ENCODE results near the gene PKD2L1.

GRCh38 chr10:100347568-100348195, 17.7 kb upstream of the PKD2L1 start:
- TF ChIP-seq TAF1 (IDR thresholded peaks at IDR 0.05; ENCODE audit: low read depth) (no peak), EP300 (conservative IDR thresholded peaks at IDR 0.05; ENCODE audit: poor library complexity, severe bottlenecking) (no peak), POLR2AphosphoS5 (IDR thresholded peaks at IDR 0.05) (peak; percentile 15), SMC3 (conservative IDR thresholded peaks at IDR 0.05; ENCODE audit: poor library complexity) (no peak), RAD21 (conservative IDR thresholded peaks at IDR 0.05) (no peak), EZH2 (IDR thresholded peaks at IDR 0.05; ENCODE audit: borderline replicate concordance, insufficient read depth, low read length, poor library complexity, severe bottlenecking) (no peak)
- TF ChIP-seq, protein P1, sequence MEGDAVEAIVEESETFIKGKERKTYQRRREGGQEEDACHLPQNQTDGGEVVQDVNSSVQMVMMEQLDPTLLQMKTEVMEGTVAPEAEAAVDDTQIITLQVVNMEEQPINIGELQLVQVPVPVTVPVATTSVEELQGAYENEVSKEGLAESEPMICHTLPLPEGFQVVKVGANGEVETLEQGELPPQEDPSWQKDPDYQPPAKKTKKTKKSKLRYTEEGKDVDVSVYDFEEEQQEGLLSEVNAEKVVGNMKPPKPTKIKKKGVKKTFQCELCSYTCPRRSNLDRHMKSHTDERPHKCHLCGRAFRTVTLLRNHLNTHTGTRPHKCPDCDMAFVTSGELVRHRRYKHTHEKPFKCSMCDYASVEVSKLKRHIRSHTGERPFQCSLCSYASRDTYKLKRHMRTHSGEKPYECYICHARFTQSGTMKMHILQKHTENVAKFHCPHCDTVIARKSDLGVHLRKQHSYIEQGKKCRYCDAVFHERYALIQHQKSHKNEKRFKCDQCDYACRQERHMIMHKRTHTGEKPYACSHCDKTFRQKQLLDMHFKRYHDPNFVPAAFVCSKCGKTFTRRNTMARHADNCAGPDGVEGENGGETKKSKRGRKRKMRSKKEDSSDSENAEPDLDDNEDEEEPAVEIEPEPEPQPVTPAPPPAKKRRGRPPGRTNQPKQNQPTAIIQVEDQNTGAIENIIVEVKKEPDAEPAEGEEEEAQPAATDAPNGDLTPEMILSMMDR (IDR thresholded peaks at IDR 0.05; ENCODE audit: poor library complexity, severe bottlenecking), result no peak
- TF ChIP-seq, protein P2, sequence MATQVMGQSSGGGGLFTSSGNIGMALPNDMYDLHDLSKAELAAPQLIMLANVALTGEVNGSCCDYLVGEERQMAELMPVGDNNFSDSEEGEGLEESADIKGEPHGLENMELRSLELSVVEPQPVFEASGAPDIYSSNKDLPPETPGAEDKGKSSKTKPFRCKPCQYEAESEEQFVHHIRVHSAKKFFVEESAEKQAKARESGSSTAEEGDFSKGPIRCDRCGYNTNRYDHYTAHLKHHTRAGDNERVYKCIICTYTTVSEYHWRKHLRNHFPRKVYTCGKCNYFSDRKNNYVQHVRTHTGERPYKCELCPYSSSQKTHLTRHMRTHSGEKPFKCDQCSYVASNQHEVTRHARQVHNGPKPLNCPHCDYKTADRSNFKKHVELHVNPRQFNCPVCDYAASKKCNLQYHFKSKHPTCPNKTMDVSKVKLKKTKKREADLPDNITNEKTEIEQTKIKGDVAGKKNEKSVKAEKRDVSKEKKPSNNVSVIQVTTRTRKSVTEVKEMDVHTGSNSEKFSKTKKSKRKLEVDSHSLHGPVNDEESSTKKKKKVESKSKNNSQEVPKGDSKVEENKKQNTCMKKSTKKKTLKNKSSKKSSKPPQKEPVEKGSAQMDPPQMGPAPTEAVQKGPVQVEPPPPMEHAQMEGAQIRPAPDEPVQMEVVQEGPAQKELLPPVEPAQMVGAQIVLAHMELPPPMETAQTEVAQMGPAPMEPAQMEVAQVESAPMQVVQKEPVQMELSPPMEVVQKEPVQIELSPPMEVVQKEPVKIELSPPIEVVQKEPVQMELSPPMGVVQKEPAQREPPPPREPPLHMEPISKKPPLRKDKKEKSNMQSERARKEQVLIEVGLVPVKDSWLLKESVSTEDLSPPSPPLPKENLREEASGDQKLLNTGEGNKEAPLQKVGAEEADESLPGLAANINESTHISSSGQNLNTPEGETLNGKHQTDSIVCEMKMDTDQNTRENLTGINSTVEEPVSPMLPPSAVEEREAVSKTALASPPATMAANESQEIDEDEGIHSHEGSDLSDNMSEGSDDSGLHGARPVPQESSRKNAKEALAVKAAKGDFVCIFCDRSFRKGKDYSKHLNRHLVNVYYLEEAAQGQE (IDR thresholded peaks at IDR 0.05; ENCODE audit: borderline replicate concordance), result no peak
